ENCODE data around the gene TNIK. TPM values are rescaled to one million over a fixed set of nuclear protein-coding genes. Genes with fewer than 3 reads are reported as not detected.
A peak's percentile ranks its signal among the peaks of the same experiment; 100 is the strongest.

Gene TNIK
- total and polyA plus RNA-seq, 2 experiments from 2014 or later, result 14.6 to 34.3 TPM

DNA sequence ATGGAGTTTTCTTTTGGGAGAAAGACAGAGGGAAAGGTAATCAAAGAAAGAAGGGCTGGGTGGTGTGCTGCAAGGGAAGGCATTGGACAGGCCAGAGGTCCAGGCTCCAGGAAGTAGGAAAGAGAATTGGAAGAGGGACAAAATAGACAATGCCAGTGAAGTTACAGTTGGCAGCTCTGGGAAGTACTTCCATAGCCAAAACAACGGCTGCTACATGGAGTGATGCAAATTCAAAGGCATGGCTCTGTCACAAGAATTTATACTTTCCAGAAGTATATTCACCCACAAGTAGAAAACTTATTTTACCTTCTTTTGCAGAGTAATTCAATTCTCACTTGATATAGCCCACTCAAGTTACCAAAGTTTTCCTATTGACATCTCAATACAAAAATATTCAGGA is 191.5 kb downstream of the TNIK start (continued):
- TF ChIP-seq, protein P1, sequence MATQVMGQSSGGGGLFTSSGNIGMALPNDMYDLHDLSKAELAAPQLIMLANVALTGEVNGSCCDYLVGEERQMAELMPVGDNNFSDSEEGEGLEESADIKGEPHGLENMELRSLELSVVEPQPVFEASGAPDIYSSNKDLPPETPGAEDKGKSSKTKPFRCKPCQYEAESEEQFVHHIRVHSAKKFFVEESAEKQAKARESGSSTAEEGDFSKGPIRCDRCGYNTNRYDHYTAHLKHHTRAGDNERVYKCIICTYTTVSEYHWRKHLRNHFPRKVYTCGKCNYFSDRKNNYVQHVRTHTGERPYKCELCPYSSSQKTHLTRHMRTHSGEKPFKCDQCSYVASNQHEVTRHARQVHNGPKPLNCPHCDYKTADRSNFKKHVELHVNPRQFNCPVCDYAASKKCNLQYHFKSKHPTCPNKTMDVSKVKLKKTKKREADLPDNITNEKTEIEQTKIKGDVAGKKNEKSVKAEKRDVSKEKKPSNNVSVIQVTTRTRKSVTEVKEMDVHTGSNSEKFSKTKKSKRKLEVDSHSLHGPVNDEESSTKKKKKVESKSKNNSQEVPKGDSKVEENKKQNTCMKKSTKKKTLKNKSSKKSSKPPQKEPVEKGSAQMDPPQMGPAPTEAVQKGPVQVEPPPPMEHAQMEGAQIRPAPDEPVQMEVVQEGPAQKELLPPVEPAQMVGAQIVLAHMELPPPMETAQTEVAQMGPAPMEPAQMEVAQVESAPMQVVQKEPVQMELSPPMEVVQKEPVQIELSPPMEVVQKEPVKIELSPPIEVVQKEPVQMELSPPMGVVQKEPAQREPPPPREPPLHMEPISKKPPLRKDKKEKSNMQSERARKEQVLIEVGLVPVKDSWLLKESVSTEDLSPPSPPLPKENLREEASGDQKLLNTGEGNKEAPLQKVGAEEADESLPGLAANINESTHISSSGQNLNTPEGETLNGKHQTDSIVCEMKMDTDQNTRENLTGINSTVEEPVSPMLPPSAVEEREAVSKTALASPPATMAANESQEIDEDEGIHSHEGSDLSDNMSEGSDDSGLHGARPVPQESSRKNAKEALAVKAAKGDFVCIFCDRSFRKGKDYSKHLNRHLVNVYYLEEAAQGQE (IDR thresholded peaks at IDR 0.05; ENCODE audit: unreplicated experiment), result no peak
- TF ChIP-seq, protein P2, sequence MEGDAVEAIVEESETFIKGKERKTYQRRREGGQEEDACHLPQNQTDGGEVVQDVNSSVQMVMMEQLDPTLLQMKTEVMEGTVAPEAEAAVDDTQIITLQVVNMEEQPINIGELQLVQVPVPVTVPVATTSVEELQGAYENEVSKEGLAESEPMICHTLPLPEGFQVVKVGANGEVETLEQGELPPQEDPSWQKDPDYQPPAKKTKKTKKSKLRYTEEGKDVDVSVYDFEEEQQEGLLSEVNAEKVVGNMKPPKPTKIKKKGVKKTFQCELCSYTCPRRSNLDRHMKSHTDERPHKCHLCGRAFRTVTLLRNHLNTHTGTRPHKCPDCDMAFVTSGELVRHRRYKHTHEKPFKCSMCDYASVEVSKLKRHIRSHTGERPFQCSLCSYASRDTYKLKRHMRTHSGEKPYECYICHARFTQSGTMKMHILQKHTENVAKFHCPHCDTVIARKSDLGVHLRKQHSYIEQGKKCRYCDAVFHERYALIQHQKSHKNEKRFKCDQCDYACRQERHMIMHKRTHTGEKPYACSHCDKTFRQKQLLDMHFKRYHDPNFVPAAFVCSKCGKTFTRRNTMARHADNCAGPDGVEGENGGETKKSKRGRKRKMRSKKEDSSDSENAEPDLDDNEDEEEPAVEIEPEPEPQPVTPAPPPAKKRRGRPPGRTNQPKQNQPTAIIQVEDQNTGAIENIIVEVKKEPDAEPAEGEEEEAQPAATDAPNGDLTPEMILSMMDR (conservative IDR thresholded peaks at IDR 0.05; ENCODE audit: low read depth in 2 of 2), result no peak
- TF ChIP-seq CREB1 (CRISPR knock-in tag; IDR thresholded peaks at IDR 0.05; ENCODE audit: low read depth) (no peak), NANOG (IDR thresholded peaks at IDR 0.05; ENCODE audit: borderline replicate concordance) (no peak)
- TF ChIP-seq, protein P3, sequence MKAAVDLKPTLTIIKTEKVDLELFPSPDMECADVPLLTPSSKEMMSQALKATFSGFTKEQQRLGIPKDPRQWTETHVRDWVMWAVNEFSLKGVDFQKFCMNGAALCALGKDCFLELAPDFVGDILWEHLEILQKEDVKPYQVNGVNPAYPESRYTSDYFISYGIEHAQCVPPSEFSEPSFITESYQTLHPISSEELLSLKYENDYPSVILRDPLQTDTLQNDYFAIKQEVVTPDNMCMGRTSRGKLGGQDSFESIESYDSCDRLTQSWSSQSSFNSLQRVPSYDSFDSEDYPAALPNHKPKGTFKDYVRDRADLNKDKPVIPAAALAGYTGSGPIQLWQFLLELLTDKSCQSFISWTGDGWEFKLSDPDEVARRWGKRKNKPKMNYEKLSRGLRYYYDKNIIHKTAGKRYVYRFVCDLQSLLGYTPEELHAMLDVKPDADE (IDR thresholded peaks at IDR 0.05), result no peak

DNA sequence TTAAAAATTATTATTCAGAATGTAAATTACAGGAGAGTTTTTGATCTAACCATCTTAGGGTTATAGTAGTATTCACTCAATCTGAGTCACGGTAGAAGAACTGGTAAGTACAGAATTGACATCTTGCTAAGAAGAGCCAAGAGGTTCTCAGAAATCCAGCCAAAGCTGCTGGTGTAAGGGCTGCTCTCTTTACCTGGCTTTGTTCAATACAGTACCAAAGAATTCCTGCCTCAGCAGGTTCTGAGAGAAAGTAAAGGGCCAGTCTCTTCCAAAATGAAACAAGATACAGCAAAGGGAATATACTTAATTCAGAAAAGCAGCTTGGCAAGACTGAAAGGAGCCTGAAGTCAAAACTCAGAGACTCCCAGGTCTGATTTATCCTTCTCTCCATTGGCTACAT is 193.1 kb downstream of the TNIK start:
- Histone ChIP-seq H3K4me1 (ENCODE audit: insufficient read depth) (peaks cover 32% of the 10 kb centered on the region), H4K20me1 (replicated peaks; ENCODE audit: insufficient read depth) (no peaks in the 10 kb centered on the region), H3F3A (replicated peaks; ENCODE audit: low read depth) (no peaks in the 10 kb centered on the region), H3K4me3 (no peak overlapping the region), H3K27ac (ENCODE audit: low read depth) (no peak overlapping the region), H3K27me3 (ENCODE audit: insufficient read depth) (no peaks in the 10 kb centered on the region), H3K79me2 (replicated peaks; ENCODE audit: insufficient read depth) (peaks cover 35% of the 10 kb centered on the region), H2AFZ (no peak overlapping the region), H3K4me2 (no peak overlapping the region), H3K9me2 (ENCODE audit: insufficient read depth) (no peaks in the 10 kb centered on the region; the same call in 1 of the 2 replicates), H3K36me3 (ENCODE audit: insufficient read depth) (no peaks in the 10 kb centered on the region)
- DNase-seq (ENCODE audit: low spot score) (peak; percentile 30), ATAC-seq (peak; percentile 78)
- H3K9me3 Mint-ChIP-seq, result no peaks in the 10 kb centered on the region
- TF ChIP-seq STAT1 (IDR thresholded peaks at IDR 0.05; ENCODE audit: unreplicated experiment) (no peak), EZH2phosphoT487 (IDR thresholded peaks at IDR 0.05; ENCODE audit: unreplicated experiment) (no peak), CREB1 (CRISPR knock-in tag; IDR thresholded peaks at IDR 0.05; ENCODE audit: low read depth) (no peak), POLR2AphosphoS5 (IDR thresholded peaks at IDR 0.05; ENCODE audit: low read depth) (no peak), JUNB (IDR thresholded peaks at IDR 0.05; ENCODE audit: unreplicated experiment) (no peak), NANOG (IDR thresholded peaks at IDR 0.05; ENCODE audit: borderline replicate concordance) (no peak)
- TF ChIP-seq, protein P2 (conservative IDR thresholded peaks at IDR 0.05; ENCODE audit: low read depth in 2 of 2), result no peak
- H3K4me3 Mint-ChIP-seq, result no peak overlapping the region
- H3K27ac Mint-ChIP-seq, result no peak overlapping the region
- peaks cover 2% of the 10 kb centered on the region for H3K27me3 Mint-ChIP-seq (ENCODE audit: insufficient read depth, low read depth, poor library complexity)
- H3K36me3 Mint-ChIP-seq (ENCODE audit: low read depth), result no peaks in the 10 kb centered on the region
- peaks cover 51% of the 10 kb centered on the region for H3K4me1 Mint-ChIP-seq
